HG03520 (cell line): ENCODE results near the gene CA12.

ENCODE experiments used
- ATAC-seq: cut with Tn5 transposase; IDR thresholded peaks from one replicate; pipeline ENCODE4 v1.9.1; 2021; ENCODE audit warnings: mild to moderate bottlenecking, moderate library complexity; ENCODE audit not compliant: unreplicated experiment

The CA12 gene

DNA sequence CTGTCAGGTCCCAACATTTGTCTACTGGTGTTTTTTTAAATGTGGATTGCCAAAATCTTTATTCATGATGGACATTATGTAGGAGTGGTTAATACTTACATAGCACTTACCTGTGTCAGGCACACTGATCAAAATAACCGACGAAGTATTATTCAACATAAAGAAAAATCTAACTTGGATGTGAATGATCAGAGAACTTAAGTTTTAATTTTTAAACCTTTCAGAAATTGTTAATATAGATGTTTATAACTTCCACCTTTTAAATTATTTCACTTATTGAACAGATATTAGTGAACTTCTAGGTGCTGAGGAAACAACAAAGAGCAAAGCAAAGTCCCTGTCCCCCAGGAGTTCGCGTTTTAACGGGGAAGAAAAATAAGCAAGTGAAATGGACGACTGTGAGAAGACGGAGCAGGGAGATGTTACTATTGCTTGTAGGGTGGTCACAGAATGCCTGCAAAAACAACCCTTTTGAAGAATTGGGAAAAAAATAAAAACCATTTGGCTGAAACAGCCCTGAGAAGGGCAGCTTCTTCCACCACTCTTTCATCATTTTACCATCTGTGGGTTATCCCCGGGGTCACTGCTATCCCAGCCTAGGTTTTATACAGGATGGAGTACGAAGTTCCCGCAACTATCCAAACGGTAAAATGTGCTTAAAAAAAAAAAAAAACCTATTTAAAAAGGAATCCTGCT lies 105.2 kb downstream of the CA12 start:
- no peak for ATAC-seq

DNA sequence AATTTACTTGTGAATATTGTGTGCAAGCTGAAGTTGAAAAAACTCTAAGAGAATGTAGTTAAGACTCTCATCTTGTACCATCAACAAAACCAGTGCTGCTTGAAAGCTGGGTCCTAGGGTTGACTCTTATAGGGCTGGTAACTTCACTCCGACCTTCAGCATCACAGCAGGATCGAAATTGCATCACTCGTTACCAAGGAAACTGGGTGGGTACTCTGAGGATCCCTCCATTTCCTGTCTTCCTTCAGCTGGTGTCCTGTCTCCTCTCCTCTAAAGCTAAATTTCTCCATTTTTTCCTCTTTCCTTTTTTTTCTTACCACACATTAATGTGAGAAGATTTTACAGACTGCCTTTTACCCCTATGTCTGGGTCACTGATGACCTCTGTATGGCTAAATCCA lies 107.2 kb downstream of the CA12 start:
- no peak for ATAC-seq
